Effector memory CD8-positive, alpha-beta T cell (primary cell): ENCODE measurements around the gene PCNX1.
"Not testable (repeated sequence)": the region's sequence is repeated elsewhere in the genome, so short reads cannot be mapped to it uniquely, and the experiment has no call there.

Source experiments
- ATAC-seq: fragments of 150-1000 bp; cut with Tn5 transposase; replicated peaks from 2 replicates; pipeline ENCODE4 v1.10.0; 2021; ENCODE audit warnings: mild to moderate bottlenecking, moderate library complexity
- DNase-seq, 3 experiments: peaks; one replicate each; pipeline ENCODE4 v3.0.0; 2021
- H3K27ac Mint-ChIP-seq, 2 donors: one replicate each; pipeline ENCODE4 v1.8.0; 2022; ENCODE audit warnings: mild to moderate bottlenecking in 2 of 2, mixed read lengths in 2 of 2, moderate library complexity in 2 of 2
- H3K27me3 Mint-ChIP-seq, 2 donors: one replicate each; pipeline ENCODE4 v1.8.0; 2022; ENCODE audit warnings: mixed read lengths in 2 of 2
- H3K36me3 Mint-ChIP-seq: one replicate; pipeline ENCODE4 v1.8.0; 2022; ENCODE audit warnings: mild to moderate bottlenecking, moderate library complexity, mixed read lengths; ENCODE audit not compliant: insufficient read depth
- H3K4me1 Mint-ChIP-seq, 2 donors: one replicate each; pipeline ENCODE4 v1.8.0; 2022; ENCODE audit warnings: low read depth in 2 of 2, mixed read lengths in 2 of 2
- H3K4me3 Mint-ChIP-seq, 2 donors: one replicate each; pipeline ENCODE4 v1.8.0; 2022; ENCODE audit warnings: mild to moderate bottlenecking in 2 of 2, mixed read lengths in 2 of 2, moderate library complexity in 2 of 2
- H3K9me3 Mint-ChIP-seq, 2 donors: one replicate each; pipeline ENCODE4 v1.8.0; 2022; ENCODE audit warnings: mixed read lengths in 2 of 2

PCNX1 gene

DNA sequence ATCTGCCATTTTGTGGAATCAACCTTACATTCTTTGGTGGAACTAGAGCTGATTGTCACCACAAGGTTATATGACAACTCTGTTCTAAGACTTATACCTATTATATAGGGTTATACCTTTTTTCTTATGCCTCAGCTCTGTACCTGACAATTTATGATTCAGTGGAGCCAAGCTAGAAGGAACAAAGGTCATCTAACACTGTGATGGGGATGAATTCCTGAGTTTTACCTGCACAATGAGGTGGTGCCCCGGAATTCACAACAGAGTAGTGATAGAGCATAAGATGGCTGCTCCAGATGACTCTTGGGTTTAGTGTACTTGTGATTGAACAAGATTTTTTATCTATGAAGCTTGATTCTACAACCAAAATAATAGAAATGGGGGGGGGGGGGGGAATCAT lies 207.3 kb downstream of the PCNX1 start:
- Mint-ChIP-seq H3K27ac (no peak overlapping the region), H3K4me1 (no peaks in the 10 kb centered on the region), H3K27me3 (no peaks in the 10 kb centered on the region), H3K4me3 (no peak overlapping the region), H3K9me3 (no peaks in the 10 kb centered on the region), H3K36me3 (peaks cover 58% of the 10 kb centered on the region)
- no peak for ATAC-seq
- DNase-seq = no peak

GRCh38 chr14:71115306-71115705 lies 208.0 kb downstream of the PCNX1 start:
- H3K27me3 Mint-ChIP-seq = no peaks in the 10 kb centered on the region
- no peaks in the 10 kb centered on the region for H3K9me3 Mint-ChIP-seq
- H3K4me1 Mint-ChIP-seq = no peaks in the 10 kb centered on the region
- no peak overlapping the region for H3K27ac Mint-ChIP-seq
- no peak overlapping the region for H3K4me3 Mint-ChIP-seq
- ATAC-seq (no peak), DNase-seq (no peak)
- peaks cover 54% of the 10 kb centered on the region for H3K36me3 Mint-ChIP-seq

DNA sequence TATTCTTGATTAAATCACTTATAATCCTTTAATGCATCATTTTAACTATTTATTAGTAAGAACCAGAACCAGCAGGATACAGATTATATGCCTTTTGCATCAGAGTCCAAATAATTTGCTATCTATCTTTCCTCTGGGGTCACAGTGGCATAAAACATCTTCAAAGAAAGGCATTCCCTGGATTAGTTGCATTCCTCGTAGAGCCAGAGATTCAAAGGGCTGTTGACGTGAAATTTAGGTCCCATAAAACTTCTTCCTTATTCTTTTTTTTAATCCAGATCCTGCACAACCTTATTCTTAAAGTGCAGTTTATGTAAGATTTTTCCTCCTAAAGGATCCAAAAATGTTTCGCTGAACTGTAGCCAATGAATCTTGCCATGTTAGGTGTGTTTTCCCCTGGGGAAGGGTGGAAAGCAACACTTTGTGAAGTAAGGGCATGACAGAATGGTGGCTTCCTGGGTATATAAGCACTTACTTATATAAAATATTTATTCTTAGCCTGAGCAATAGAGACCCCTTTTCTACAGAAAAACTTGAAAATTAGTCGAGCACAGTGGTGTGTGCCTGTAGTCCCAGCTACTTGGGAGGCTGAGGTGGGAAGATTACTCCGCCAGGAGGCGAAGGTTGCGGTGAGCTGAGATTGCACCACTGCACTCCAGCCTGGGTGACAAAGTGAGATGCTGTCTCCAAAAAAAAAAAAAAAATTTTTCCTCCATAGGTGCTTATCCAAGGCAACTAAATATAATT lies 208.7 kb downstream of the PCNX1 start:
- Mint-ChIP-seq H3K9me3 (no peaks in the 10 kb centered on the region), H3K4me1 (no peaks in the 10 kb centered on the region), H3K27ac (no peak overlapping the region), H3K27me3 (no peaks in the 10 kb centered on the region), H3K4me3 (no peak overlapping the region), H3K36me3 (peaks cover 47% of the 10 kb centered on the region)
- DNase-seq (no peak), ATAC-seq (no peak)

DNA sequence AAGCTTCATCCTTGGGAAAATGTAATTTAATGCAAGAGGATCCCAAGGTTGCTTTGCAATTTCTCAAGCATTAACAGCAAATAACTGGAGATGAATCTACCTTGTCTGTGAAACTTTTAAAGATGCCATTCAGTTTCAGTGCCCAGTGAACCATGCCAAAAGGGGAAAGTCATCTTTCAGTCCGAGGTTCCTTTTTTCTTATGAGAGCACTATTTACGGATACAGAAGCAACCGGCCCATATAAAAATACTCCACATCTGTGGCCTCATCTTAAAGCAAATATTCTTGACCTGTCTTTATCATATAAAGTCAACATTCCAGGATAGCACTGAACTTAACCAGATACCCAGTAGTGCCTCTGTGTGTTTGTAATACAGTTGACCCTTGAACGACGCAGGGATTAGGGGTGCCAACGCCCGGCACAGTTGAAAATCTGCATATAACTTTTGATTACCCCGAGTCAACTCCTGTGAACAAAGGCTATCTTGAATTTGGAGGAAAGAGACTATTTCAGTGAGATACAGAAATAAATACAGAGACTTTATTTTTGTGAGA lies 209.4 kb downstream of the PCNX1 start:
- Mint-ChIP-seq H3K4me3 (no peak overlapping the region), H3K27ac (peak overlapping the region in 1 of 2 donors; percentile 1), H3K36me3 (peaks cover 45% of the 10 kb centered on the region), H3K27me3 (no peaks in the 10 kb centered on the region), H3K4me1 (no peaks in the 10 kb centered on the region), H3K9me3 (no peaks in the 10 kb centered on the region)
- DNase-seq (no peak), ATAC-seq (no peak)

DNA sequence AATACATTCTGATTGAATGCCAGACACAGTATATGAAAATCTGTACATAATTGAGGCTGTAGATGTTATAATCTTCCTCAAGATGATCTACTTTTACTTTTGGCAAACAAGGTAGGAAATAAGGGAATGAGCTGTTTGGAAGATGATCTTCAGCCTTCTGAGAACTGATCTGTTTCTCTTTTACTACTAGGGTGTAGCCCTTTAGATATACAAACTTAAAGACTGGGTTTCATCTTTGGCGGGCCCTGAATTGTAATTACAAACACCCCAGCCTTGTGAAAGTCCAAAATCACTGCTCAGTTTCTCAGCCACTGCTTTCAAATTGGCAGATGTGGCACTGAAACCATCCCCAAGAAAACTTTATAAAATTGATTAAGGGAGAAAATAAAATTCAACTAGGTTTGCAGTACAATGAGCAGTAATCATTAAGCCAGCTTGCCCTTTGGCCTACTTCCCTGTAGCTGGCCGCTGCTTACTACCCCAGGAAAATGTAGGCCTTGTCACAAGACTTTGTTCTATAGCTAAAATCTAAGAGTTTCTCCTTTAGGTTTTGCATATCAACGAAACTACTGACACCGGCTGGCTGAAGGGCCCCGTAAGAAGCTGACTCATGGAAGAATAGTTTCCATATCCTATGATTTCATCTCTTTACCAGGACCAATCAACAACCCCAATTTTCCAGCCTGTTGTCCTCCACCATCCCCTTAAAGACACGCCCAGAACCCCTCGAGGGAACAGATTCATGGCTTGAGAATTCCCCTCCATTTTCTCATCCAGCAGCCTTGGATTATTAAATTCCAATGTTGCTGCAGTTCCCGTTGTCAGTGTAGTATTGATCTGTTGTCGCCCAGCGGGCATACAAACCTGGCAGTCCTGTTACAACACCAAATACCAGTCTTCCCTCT lies 210.8 kb downstream of the PCNX1 start:
- ATAC-seq = no peak
- Mint-ChIP-seq H3K4me1 (no peaks in the 10 kb centered on the region), H3K27ac (peak overlapping the region in 1 of 2 donors; percentile 50), H3K36me3 (peaks cover 36% of the 10 kb centered on the region), H3K4me3 (no peak overlapping the region), H3K27me3 (no peaks in the 10 kb centered on the region), H3K9me3 (no peaks in the 10 kb centered on the region)
- no peak for DNase-seq

DNA sequence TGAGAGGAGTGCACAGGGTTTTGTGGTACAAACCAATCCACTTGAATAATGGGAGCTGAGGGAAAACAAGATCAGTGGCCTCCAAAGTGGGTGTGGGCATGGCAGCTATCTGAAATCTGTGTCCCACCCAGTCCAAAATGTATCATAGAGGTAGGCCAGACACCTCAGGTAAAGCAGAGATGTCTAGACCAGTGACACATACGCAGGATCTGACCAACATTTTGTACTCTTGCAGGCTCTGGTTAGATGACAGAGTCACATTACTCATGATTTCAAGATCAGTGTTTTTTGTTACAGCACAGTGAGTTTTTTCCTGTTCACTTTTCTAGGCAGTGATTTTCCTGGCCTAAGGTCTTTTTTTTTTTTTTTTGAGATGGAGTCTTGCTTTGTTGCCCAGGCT lies 211.8 kb downstream of the PCNX1 start:
- peak overlapping the region in 1 of 2 donors; percentile 50 for H3K27ac Mint-ChIP-seq
- H3K27me3 Mint-ChIP-seq = no peaks in the 10 kb centered on the region
- DNase-seq (no peak), ATAC-seq (no peak)
- H3K4me1 Mint-ChIP-seq = no peaks in the 10 kb centered on the region
- no peaks in the 10 kb centered on the region for H3K9me3 Mint-ChIP-seq
- H3K4me3 Mint-ChIP-seq = no peak overlapping the region
- peaks cover 36% of the 10 kb centered on the region for H3K36me3 Mint-ChIP-seq

GRCh38 chr14:71119832-71120231 lies 212.6 kb downstream of the PCNX1 start:
- DNase-seq (no peak), ATAC-seq (no peak)
- Mint-ChIP-seq H3K9me3 (no peaks in the 10 kb centered on the region), H3K4me3 (no peak overlapping the region), H3K27me3 (no peaks in the 10 kb centered on the region), H3K36me3 (peaks cover 34% of the 10 kb centered on the region), H3K4me1 (no peaks in the 10 kb centered on the region), H3K27ac (no peak overlapping the region)

DNA sequence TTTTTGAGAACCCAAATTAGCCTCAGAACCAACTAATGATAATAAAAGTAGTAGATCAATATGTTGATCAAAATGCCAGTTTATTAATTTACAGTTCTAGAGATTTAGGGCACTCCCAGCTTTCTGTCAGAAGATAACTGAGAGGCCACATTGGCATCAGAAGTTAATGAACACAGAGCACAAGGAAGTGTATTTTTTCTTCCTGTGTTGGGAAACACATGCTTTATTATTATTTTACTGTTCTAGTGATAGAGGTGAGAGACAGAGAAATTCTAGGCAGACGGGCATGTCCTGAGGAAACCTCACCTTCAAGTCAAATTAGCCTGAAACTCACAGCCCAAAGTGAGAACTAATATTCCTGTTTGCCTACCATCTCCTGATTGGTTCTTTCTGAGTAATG lies 213.7 kb downstream of the PCNX1 start:
- peak overlapping the region in 1 of 2 donors; percentile 5 for H3K27ac Mint-ChIP-seq
- H3K27me3 Mint-ChIP-seq = no peaks in the 10 kb centered on the region
- H3K4me3 Mint-ChIP-seq = no peak overlapping the region
- DNase-seq = no peak
- H3K4me1 Mint-ChIP-seq = peaks cover 0 to 2% of the 10 kb centered on the region in 2 donors
- ATAC-seq = no peak
- H3K36me3 Mint-ChIP-seq = peaks cover 31% of the 10 kb centered on the region
- H3K9me3 Mint-ChIP-seq = no peaks in the 10 kb centered on the region

DNA sequence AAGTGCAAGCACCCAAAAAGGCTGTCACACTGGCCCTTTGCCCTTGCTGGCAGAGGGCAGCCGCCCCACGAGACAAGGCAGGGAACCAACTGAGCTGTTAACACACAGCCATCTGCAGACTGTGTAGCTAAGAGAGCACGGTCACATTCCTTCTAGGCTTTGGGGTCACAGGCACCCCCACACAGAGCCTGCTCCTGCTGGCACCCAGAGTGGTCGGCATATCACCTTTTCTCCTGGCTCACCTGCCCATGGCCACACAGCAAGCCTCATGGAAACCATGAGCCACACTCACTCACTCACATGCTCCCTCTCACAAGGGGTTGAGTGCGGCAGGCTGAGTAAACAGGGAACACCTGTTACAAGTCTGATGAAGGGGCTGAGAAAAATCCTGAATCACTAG lies 214.5 kb downstream of the PCNX1 start:
- ATAC-seq (no peak), DNase-seq (no peak)
- Mint-ChIP-seq H3K27ac (peak overlapping the region in 1 of 2 donors; percentile 5), H3K4me3 (no peak overlapping the region), H3K36me3 (peaks cover 28% of the 10 kb centered on the region), H3K4me1 (peaks cover 0 to 2% of the 10 kb centered on the region in 2 donors), H3K9me3 (no peaks in the 10 kb centered on the region), H3K27me3 (no peaks in the 10 kb centered on the region)

GRCh38 chr14:71122866-71123565 lies 215.8 kb downstream of the PCNX1 start:
- DNase-seq = no peak
- Mint-ChIP-seq H3K9me3 (no peaks in the 10 kb centered on the region), H3K4me1 (peaks cover 0 to 2% of the 10 kb centered on the region in 2 donors), H3K27me3 (no peaks in the 10 kb centered on the region), H3K36me3 (peaks cover 28% of the 10 kb centered on the region), H3K27ac (no peak overlapping the region), H3K4me3 (no peak overlapping the region)
- ATAC-seq = no peak

DNA sequence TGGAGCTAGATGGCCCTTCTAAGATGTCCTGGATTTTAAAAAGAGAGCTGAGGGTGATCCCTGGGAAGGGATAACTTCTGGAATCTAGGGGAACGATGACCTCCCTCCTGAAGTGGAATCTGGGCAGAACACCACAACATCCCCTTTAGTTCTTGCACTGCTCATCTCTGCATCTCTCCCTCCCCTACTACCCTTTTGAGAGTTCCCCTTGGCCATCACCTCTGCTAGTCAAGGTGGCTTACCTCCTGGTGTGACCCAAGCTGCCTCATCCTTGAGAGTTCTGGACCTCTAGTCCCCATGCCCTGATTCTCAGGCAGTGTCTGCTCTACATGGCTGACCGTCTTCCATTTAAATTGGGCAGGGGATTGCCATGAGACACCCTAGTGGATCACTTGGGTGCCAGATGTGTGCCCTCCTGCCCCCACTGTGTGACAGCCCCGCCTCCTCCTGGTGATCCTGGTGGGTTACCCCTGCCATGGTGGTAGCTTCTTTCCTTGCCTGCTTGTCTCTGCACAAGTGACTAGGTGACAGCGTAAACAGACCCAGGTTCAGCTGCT lies 216.4 kb downstream of the PCNX1 start:
- Mint-ChIP-seq H3K36me3 (peaks cover 22% of the 10 kb centered on the region), H3K4me1 (peaks cover 0 to 2% of the 10 kb centered on the region in 2 donors), H3K27ac (no peak overlapping the region), H3K4me3 (no peak overlapping the region), H3K9me3 (no peaks in the 10 kb centered on the region), H3K27me3 (no peaks in the 10 kb centered on the region)
- DNase-seq (no peak), ATAC-seq (no peak)

- ATAC-seq, H3K27ac Mint-ChIP-seq, H3K36me3 Mint-ChIP-seq, H3K27me3 Mint-ChIP-seq, H3K9me3 Mint-ChIP-seq, H3K4me3 Mint-ChIP-seq, DNase-seq: not testable (repeated sequence)
- H3K4me1 Mint-ChIP-seq = peaks cover 8 to 12% of the 10 kb centered on the region in 2 donors
Observed at GRCh38 chr14:71129716-71130490, 222.6 kb downstream of the PCNX1 start.
